Right lobe of liver (tissue), 4 donors: Measurements from ENCODE around the gene KRTAP10-11.

ENCODE experiments used
- CTCF ChIP-seq, 4 donors: fragments of 200-600 bp in 3 of 4; fragments of 450-650 bp in 1 of 4; IDR thresholded peaks; one replicate each; pipeline versions ENCODE4 v1.5.1 to v1.8.0; 2016 to 2022; ENCODE audit warnings: antibody characterized with exemption in 4 of 4, mild to moderate bottlenecking in 2 of 4
- POLR2A ChIP-seq: fragments of 450-650 bp; IDR thresholded peaks from one replicate; pipeline ENCODE4 v1.6.1; 2017; ENCODE audit warnings: antibody characterized with exemption, mild to moderate bottlenecking
- donor health status: DM: no; HTN: no; CAD: no.
- donor health status: DM: no; HTN: no; CAD: no.
- donor health status: DM: no; HTN: yes; CAD: no.

- no peak for TF ChIP-seq CTCF (IDR thresholded peaks at IDR 0.05)
- TF ChIP-seq POLR2A: no peak
Measured at GRCh38 chr21:44658541-44658910, 12.3 kb downstream of the KRTAP10-11 start.
